GM21825 (cell line): Measurements from ENCODE around the gene ADD2.
"Not testable (repeated sequence)": the region's sequence is repeated elsewhere in the genome, so short reads cannot be mapped to it uniquely, and the experiment has no call there.

Source experiments
- ATAC-seq: cut with Tn5 transposase; IDR thresholded peaks from one replicate; pipeline ENCODE4 v1.9.1; 2021; ENCODE audit warnings: mild to moderate bottlenecking, moderate library complexity; ENCODE audit not compliant: unreplicated experiment

ADD2 gene

GRCh38 chr2:70767699-70768589 lies at the start of gene ADD2:
Gene ADD2, minus strand, starts transcription at chr2:70768200. Its CDS starts 61,792 bp downstream, at chr2:70706408.
- ATAC-seq, result no peak

GRCh38 chr2:70817284-70817954 lies 49.4 kb upstream of the ADD2 start:
- ATAC-seq, result no peak

GRCh38 chr2:70816726-70817125 lies 48.7 kb upstream of the ADD2 start:
- no peak for ATAC-seq

DNA sequence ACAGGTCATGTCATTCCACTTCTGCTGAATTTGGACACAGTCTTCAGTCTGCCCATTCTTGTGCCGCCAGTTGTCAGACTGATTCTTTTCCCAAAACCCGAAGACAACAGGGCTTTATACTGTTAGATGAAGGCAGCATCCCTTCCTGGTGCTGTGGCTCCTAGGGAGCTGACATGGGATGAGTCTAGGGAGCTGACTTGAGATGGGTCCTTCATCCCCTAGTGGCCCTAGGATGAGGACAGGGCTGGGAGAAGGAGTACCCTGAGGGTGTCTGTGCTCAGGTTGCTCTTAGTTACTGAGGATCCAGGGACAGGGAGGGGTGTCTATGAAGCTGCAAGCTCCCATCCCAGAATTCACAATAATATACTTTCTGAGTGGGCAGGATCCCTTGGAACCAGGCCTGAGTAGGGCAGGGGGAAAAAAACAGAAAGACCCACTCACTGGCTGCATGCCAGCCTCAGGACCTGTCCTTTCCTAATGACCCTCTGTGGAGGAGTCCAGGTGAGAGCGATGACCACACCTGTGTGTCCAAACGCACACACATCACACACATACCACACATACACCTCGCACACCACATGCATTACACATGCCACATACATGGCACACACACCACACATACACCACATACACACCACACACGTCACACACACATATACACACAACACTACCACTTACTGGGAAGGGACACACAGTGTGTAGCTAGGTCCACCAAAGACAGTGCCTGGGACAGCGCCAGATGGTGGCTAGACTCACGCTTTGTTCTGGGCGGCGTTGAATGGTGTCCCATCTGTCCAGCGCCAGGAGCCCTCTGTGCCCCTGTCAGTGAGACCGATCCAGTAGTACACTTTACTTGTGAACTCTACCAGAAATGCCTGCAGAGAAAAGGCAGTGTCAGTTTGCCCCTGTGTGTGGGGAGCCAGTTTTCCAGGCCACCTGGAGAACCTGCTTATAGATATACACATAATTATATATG lies 41.3 kb upstream of the ADD2 start:
- no peak for ATAC-seq

DNA sequence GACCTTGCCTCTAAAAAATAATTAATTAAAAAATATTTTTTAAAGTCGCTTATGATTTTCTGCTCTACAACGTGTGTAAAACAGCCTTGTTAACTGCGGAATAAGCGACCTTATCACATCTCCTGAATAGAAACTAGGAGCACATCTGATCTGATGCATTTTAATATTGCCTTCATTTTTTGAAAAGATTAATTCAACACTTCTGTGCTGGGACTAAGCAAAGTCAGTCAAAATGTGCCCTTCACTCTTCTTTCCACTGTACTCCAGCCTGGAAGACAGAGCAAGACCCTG lies 39.8 kb upstream of the ADD2 start:
- ATAC-seq, result no peak

GRCh38 chr2:70807102-70807827 lies 39.3 kb upstream of the ADD2 start:
- ATAC-seq, result no peak

DNA sequence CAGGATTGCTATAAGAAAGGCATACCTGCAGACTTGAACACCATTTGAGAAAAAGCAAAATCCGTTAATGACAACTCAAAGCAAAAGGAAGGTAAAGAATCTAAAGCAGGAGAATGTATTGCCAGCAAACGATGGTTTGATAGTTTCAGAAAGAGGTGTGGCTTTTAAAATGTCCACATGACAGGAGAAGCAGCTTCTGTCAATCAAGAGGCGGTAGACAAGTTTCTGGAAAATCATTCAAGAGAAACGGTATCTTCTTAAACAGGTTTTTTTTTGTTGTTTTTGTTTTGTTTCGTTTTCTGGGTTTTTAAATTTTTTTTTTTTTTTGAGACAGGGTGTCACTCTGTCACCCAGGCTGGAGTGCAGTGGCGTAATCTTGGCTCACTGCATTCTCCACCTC lies 38.6 kb upstream of the ADD2 start:
- ATAC-seq, result no peak

- no peak for ATAC-seq
These were observed 38.0 kb upstream of the ADD2 start for GRCh38 chr2:70806013-70806412.

DNA sequence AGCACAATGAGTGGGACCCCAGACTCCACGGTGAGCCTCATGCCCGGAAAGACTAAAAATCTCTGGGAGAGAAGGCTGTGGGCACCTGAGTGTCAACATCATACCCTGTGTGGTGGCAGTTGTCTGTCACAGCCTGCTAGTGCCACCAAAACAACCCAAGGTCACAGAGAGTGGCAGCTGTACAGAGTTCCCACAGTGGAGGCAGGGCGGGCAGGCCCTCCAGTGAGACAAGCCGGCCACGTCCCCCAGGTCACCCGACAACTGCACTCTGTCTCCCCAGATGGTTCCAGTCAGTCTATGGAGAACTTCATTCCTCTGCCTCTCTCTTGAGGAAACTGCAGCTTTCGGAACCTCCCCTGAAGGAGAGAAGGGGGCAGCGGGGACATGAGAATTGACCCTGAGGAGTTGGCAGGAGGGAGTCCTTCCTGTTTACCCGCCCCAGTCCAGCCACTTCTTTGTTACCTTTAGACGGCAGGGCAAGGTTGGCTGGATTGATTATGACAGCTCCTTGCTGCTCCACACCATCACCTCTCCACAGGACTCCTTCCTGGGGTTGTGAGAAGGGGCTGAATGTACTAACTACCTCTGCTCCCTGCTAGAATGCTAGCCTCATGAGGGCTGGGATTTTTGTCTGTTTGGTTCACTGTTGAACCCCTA lies 33.7 kb upstream of the ADD2 start:
- no peak for ATAC-seq

DNA sequence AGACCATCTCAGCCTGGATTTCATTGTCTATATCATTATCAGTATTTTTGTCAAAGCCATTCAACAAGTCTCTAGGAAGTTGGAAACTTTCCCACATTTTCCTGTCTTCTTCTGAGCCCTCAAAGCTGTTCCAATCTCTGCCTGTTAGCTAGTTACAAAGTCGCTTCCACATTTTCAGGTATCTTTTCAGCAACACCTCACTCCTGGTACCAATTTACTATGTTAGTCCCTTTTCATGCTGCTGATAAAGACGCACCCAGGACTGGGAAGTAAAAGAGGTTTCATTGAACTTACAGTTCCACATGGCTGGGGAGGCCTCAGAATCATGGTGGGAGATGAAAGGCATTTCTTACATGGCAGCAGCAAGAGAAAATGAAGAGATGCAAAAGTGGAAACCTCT lies 31.7 kb upstream of the ADD2 start:
- ATAC-seq, result no peak

DNA sequence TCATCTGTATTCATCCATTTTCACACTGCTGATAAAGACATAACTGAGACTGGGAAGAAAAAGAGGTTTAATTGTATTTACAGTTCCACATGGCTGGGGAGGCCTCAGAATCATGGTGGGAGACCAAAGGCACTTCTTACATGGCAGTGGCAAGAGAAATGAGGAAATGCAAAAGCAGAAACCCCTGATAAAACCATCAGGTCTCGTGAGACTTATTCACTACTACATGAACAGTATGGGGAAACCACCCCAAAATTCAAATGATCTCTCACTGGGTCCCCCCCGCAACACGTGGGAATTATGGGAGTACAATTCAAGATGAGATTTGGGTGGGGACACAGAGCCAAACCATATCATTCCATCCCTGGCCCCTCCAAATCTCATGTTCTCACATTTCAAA lies 30.0 kb upstream of the ADD2 start:
- ATAC-seq, result not testable (repeated sequence)

DNA sequence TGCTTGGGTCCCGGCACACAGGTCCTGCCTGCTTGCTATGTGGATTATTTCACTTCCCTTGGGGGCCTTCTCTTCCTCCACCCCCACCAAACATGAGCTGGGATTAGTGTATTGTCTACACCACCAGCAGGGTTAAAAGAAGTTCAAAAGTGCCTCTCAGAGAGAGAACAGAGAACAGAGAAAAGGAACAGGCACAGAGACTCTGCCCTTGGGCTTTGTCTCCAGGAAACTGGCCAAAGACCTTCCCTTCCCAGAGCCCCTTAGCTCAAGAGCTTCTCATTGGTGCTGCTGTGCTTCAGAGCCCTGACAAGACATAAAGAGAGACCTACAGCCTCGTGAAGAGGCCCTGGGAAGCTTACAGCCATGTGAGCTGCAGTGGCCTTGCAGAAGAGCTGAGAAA lies 29.5 kb upstream of the ADD2 start:
- ATAC-seq, result no peak

DNA sequence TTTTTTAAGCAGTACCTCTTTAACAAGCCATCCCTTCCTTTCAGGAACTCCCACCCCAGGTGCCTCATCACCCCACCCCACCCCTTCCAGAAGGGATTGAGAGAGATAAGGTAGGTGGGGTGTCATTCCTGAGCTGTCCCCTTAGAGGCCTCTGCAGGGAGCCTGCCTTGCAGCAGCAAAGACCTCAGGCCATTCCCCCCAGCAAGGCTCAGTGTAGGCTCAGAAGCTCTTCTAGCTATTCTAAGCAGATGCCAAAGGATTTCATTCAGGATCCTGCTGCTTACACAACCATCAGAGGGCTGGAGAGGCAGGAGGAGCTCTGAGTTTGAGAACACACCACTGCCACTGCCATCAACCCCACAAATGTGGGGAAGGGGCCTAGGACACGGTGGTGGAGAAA lies 28.3 kb upstream of the ADD2 start:
- ATAC-seq, result no peak

DNA sequence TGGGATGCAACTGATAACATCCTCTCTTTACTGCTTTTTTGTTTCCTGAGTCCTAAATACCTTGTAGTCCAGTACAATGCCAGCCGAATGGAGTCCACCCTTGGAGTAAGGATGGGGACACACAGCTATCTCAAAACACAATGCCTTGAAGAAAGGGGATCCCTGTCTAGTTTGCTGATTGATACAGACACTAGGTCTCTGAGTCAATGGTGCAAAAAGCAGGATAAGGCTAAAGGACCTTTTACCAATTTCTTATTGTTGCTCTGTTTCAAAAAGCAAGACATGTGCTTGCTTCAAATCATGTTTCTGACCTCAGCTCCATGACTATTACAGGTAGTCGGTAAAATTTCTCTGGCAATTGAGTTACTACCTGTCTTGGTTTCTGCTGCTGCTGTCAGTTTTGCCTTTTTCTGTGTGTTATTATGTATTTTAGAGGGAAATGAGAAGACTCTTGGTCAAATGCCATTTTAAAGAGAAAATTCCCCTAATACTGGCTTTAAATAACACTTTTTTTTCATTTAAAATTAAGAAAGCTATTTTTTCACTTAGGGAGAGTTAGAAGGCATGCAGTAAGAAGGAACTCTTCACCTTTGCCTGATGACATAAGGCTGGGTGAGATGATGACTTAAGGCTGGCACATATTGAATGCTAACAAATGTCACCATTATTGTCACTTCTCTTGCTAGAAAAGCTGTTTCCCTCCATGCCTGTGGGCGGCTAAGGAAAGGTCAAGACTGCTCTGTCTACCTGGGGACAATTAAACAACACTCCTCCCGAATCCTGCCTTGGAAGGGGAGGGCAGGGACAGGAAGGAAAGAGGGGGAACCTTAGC lies 27.4 kb upstream of the ADD2 start:
- ATAC-seq, result no peak

- ATAC-seq, result no peak
These were observed 25.4 kb upstream of the ADD2 start for GRCh38 chr2:70793450-70793849.

- no peak for ATAC-seq
These were observed 22.3 kb upstream of the ADD2 start, which contains the start of gene FIGLA for GRCh38 chr2:70790136-70790828. Gene FIGLA, minus strand, starts transcription at chr2:70790643. Its CDS starts 5 bp downstream, at chr2:70790638.

DNA sequence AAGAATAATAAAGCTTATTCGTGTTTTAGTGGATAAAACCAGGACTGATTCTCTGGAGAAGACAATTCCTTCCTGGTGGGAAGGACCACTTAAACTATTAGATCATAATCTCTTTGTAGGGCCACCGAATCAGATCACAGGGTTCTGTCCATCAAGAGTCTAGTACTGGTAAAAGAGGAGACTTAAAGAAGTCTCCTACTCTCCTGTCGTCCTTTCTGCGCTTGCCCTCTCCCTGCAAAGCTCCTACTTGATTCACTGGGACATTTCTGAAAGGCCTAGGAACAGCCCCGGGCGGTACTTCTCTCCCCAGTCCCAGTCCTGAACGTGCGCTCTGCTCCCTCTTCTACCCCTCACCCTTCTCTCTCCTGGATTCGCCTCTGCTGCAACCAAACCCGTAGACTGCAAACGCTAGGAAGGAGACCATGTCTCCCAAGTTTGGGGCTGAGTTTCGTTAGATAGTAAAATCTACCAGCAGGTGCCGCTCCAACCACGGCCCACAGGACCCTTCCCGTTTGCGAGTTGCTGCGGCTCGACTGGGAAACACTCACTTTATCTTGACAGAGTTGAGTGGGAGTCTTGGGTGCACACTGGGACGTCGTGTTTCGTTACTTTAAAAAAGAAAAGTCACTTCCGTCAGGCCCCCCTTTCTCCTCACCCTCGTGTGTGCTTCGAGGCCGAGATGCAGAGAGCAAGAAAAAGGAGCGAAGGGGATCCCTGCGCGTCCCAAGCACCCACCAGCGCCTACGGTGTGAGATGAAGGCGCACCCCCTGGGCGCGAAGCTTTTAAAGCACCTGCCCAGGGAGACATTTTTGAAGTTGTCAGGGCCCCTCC lies 21.5 kb upstream of the ADD2 start:
- no peak for ATAC-seq
